Cardiac septum (tissue), 1 donor: ENCODE results near the gene TPCN2. TPM values are rescaled to one million over a fixed set of nuclear protein-coding genes. Genes with fewer than 3 reads are reported as not detected.

Source experiments
- DNase-seq: peaks from one replicate; pipeline ENCODE4 v3.0.0-alpha.2; 2020; ENCODE audit warnings: low spot score
- intact Hi-C: fragments of 100-400 bp; cut with DNase I; formaldehyde crosslinking; loops from one replicate; pipeline ENCODE4 v1.14.0; 2022
- total RNA-seq: library from RNA; stranded (reverse); fragmentation: NEBNext Ultra II Directional; extraction: Animal tissue kit (Norgen Biotek cat#: 25700); gene quantifications from one replicate; pipeline ENCODE4 v1.2.1, GENCODE V29; 2021
- donor health status: DM: no; HTN: no; CAD: no.

Gene TPCN2
- total RNA-seq, 1 donor from 2014 or later: 12.5 TPM

- DNase-seq: no peak
- intact Hi-C loops: no loop called here
Measured at GRCh38 chr11:69162505-69162904, 113.8 kb downstream of the TPCN2 start.

- intact Hi-C loops: no loop called here
- DNase-seq: no peak
Measured at GRCh38 chr11:69163842-69164241, 115.1 kb downstream of the TPCN2 start.

- intact Hi-C loops: loop anchor here (5.0 kb wide), 1 partner anchor 63 kb away; no protein-coding TSS in a partner anchor
- DNase-seq: no peak
Measured at GRCh38 chr11:69164824-69165223, 116.1 kb downstream of the TPCN2 start.

- intact Hi-C loops: loop anchor here (2.0 to 5.0 kb wide), 2 partner anchors 51 to 63 kb away; no protein-coding TSS in a partner anchor
- DNase-seq: no peak
Measured at GRCh38 chr11:69165775-69166174, 117.0 kb downstream of the TPCN2 start.

GRCh38 chr11:69166218-69167115 is 117.7 kb downstream of the TPCN2 start:
- intact Hi-C loops: loop anchor here (2.0 to 5.0 kb wide), 2 partner anchors 52 to 64 kb away; no protein-coding TSS in a partner anchor
- no peak for DNase-seq

- no peak for DNase-seq
- intact Hi-C loops: loop anchor here (2.0 to 5.0 kb wide), 2 partner anchors 53 to 65 kb away; no protein-coding TSS in a partner anchor
Measured at GRCh38 chr11:69167130-69167915, 118.6 kb downstream of the TPCN2 start.

- DNase-seq: no peak
- intact Hi-C loops: loop anchor here (2.0 to 5.0 kb wide), 2 partner anchors 53 to 66 kb away; no protein-coding TSS in a partner anchor
Measured at GRCh38 chr11:69167916-69168691, 119.4 kb downstream of the TPCN2 start.

GRCh38 chr11:69169479-69169878 is 120.7 kb downstream of the TPCN2 start:
- DNase-seq: no peak
- intact Hi-C loops: loop anchor here (5.0 kb wide), 1 partner anchor 67 kb away; no protein-coding TSS in a partner anchor

GRCh38 chr11:69170704-69171103 is 122.0 kb downstream of the TPCN2 start:
- DNase-seq: no peak
- intact Hi-C loops: no loop called here

GRCh38 chr11:69171476-69172240 is 122.9 kb downstream of the TPCN2 start:
- intact Hi-C loops: no loop called here

GRCh38 chr11:69172674-69173073 is 123.9 kb downstream of the TPCN2 start:
- intact Hi-C loops: no loop called here
- no peak for DNase-seq

More at GRCh38 chr11:69171476-69172240, 122.9 kb downstream of the TPCN2 start:
- peak; percentile 29 for DNase-seq

- intact Hi-C loops: no loop called here
- no peak for DNase-seq
Measured at GRCh38 chr11:69173331-69173730, 124.6 kb downstream of the TPCN2 start.

- DNase-seq: peak; percentile 66
- intact Hi-C loops: no loop called here
Measured at GRCh38 chr11:69173925-69174581, 125.3 kb downstream of the TPCN2 start.

GRCh38 chr11:69174841-69175240 is 126.1 kb downstream of the TPCN2 start:
- intact Hi-C loops: no loop called here
- DNase-seq: peak; percentile 20

GRCh38 chr11:69178819-69179482 is 130.2 kb downstream of the TPCN2 start:
- no peak for DNase-seq
- intact Hi-C loops: no loop called here

- intact Hi-C loops: no loop called here
- DNase-seq: no peak
Measured at GRCh38 chr11:69180226-69180625, 131.5 kb downstream of the TPCN2 start.

GRCh38 chr11:69180726-69181125 is 132.0 kb downstream of the TPCN2 start:
- DNase-seq: no peak
- intact Hi-C loops: no loop called here

GRCh38 chr11:69183613-69184012 is 134.9 kb downstream of the TPCN2 start:
- intact Hi-C loops: no loop called here
- DNase-seq: no peak
